ENCODE data around the gene SERPINB2. TPM values are rescaled to one million over a fixed set of nuclear protein-coding genes. Genes with fewer than 3 reads are reported as not detected.

SERPINB2 gene
- total and polyA plus RNA-seq, 2 donors (not counting 1 experiment from before 2014, with no cell fraction given) = 0.25 to 1.4 TPM

DNA sequence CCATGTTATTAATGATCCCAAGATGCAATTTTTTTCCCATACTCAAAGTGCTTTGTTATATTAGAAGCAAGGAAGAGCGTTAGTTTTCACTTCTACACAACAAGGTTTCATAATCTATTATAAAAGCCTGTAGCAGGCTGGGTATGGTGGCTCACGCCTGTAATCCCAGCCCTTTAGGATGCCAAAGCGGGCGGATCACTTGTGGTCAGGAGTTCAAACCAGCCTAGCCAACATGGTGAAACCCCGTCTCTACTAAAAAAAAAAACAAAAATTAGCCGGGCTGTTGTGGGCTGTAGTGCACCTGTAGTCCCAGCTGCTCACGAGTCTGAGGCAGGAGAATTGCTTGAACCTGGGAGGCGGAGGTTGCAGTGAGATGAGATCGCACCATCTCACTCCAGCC lies 19.0 kb upstream of the SERPINB2 start:
- intact Hi-C loops (cut with micrococcal nuclease) = no loop called here
- WGBS (ENCODE audit: insufficient coverage) = 90% methylated on average over 4 of the region's 9 CpGs
- H3K27me3 Mint-ChIP-seq = peaks cover 12% of the 10 kb centered on the region
- ATAC-seq (ENCODE audit: low read depth) = no peak
- TF ChIP-seq, protein P1, sequence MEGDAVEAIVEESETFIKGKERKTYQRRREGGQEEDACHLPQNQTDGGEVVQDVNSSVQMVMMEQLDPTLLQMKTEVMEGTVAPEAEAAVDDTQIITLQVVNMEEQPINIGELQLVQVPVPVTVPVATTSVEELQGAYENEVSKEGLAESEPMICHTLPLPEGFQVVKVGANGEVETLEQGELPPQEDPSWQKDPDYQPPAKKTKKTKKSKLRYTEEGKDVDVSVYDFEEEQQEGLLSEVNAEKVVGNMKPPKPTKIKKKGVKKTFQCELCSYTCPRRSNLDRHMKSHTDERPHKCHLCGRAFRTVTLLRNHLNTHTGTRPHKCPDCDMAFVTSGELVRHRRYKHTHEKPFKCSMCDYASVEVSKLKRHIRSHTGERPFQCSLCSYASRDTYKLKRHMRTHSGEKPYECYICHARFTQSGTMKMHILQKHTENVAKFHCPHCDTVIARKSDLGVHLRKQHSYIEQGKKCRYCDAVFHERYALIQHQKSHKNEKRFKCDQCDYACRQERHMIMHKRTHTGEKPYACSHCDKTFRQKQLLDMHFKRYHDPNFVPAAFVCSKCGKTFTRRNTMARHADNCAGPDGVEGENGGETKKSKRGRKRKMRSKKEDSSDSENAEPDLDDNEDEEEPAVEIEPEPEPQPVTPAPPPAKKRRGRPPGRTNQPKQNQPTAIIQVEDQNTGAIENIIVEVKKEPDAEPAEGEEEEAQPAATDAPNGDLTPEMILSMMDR (IDR thresholded peaks at IDR 0.05) = no peak
- TF ChIP-seq EZH2 (IDR thresholded peaks at IDR 0.05; ENCODE audit: borderline replicate concordance, insufficient read depth, low read depth, low read length, poor library complexity, severe bottlenecking) = no peak
- no peak overlapping the region for H3K4me3 Mint-ChIP-seq
- Histone ChIP-seq H2AFZ (ENCODE audit: insufficient read depth, low read depth, low read length, poor library complexity, severe bottlenecking) (no peak overlapping the region), H3K79me2 (ENCODE audit: control insufficient read depth, insufficient read depth, low read length) (no peaks in the 10 kb centered on the region), H3K27me3 (replicated peaks in 1 of 4; ENCODE audit: control extremely low read depth in 1 of 4, control insufficient read depth in 3 of 4, insufficient read depth in 4 of 4, low read length in 3 of 4) (no peaks in the 10 kb centered on the region), H3K9me3 (ENCODE audit: control extremely low read depth in 1 of 3, control insufficient read depth in 2 of 3, insufficient read depth in 1 of 3, low read length in 2 of 3) (no peaks in the 10 kb centered on the region), H3K4me3 (ENCODE audit: control extremely low read depth in 1 of 5, extremely low read depth in 1 of 5, insufficient read depth in 1 of 5, low read depth in 2 of 5, low read length in 4 of 5) (no peak overlapping the region), H3K27ac (ENCODE audit: low read length in 2 of 2) (no peak overlapping the region), H4K20me1 (ENCODE audit: control insufficient read depth, insufficient read depth, low read length, poor library complexity, severe bottlenecking) (no peaks in the 10 kb centered on the region), H3K4me1 (ENCODE audit: control insufficient read depth in 2 of 2, insufficient read depth in 2 of 2, low read length in 2 of 2) (no peaks in the 10 kb centered on the region), H3K9ac (ENCODE audit: low read length) (no peak overlapping the region), H3K36me3 (replicated peaks in 1 of 2; ENCODE audit: control extremely low read depth in 1 of 2, control insufficient read depth in 1 of 2, extremely low read depth in 1 of 2, insufficient read depth in 2 of 2, low read length in 1 of 2) (no peaks in the 10 kb centered on the region), H3K4me2 (replicated peaks; ENCODE audit: low read depth, low read length, poor library complexity, severe bottlenecking) (no peak overlapping the region)
- no peak for DNase-seq
- H3K9me3 Mint-ChIP-seq (ENCODE audit: insufficient read depth) = no peaks in the 10 kb centered on the region
- POLR2A ChIA-PET = no interaction called here
- CTCF ChIA-PET = no interaction called here
- H3K4me1 Mint-ChIP-seq = no peaks in the 10 kb centered on the region
- no peak overlapping the region for H3K27ac Mint-ChIP-seq

DNA sequence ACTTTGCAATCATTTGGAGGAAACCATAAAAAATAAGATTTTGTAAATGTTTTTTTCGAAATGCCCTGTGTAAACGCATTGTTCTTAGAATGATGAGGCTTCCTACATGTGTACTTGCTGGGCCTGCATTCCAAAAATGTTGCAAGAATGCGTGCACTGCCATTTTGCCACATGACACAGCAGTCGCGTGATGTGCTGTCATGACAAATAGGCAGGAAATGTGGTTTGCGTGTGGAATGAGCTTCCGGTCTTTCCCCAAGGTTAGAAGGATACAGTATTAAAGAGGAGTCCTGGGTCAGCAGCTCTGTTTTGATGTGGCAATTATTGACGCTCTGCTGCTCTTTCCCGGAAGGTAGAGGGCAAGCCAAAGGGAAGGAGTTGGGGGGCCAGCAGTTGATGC lies 18.1 kb upstream of the SERPINB2 start:
- H3K27ac Mint-ChIP-seq = no peak overlapping the region
- ATAC-seq (ENCODE audit: low read depth) (no peak), DNase-seq (no peak)
- Histone ChIP-seq H3K4me2 (replicated peaks; ENCODE audit: low read depth, low read length, poor library complexity, severe bottlenecking) (no peak overlapping the region), H4K20me1 (ENCODE audit: control insufficient read depth, insufficient read depth, low read length, poor library complexity, severe bottlenecking) (no peaks in the 10 kb centered on the region), H3K9ac (ENCODE audit: low read length) (no peak overlapping the region), H2AFZ (ENCODE audit: insufficient read depth, low read depth, low read length, poor library complexity, severe bottlenecking) (no peak overlapping the region), H3K79me2 (ENCODE audit: control insufficient read depth, insufficient read depth, low read length) (no peaks in the 10 kb centered on the region), H3K4me1 (ENCODE audit: control insufficient read depth in 2 of 2, insufficient read depth in 2 of 2, low read length in 2 of 2) (no peaks in the 10 kb centered on the region), H3K27me3 (replicated peaks in 1 of 4; ENCODE audit: control extremely low read depth in 1 of 4, control insufficient read depth in 3 of 4, insufficient read depth in 4 of 4, low read length in 3 of 4) (no peaks in the 10 kb centered on the region), H3K9me3 (ENCODE audit: control extremely low read depth in 1 of 3, control insufficient read depth in 2 of 3, insufficient read depth in 1 of 3, low read length in 2 of 3) (no peaks in the 10 kb centered on the region), H3K4me3 (ENCODE audit: control extremely low read depth in 1 of 5, extremely low read depth in 1 of 5, insufficient read depth in 1 of 5, low read depth in 2 of 5, low read length in 4 of 5) (no peak overlapping the region), H3K27ac (ENCODE audit: low read length in 2 of 2) (no peak overlapping the region), H3K36me3 (replicated peaks in 1 of 2; ENCODE audit: control extremely low read depth in 1 of 2, control insufficient read depth in 1 of 2, extremely low read depth in 1 of 2, insufficient read depth in 2 of 2, low read length in 1 of 2) (no peaks in the 10 kb centered on the region)
- no peaks in the 10 kb centered on the region for H3K4me1 Mint-ChIP-seq
- H3K9me3 Mint-ChIP-seq (ENCODE audit: insufficient read depth) = no peaks in the 10 kb centered on the region
- peaks cover 12% of the 10 kb centered on the region for H3K27me3 Mint-ChIP-seq
- no peak overlapping the region for H3K4me3 Mint-ChIP-seq
- TF ChIP-seq, protein P1 (IDR thresholded peaks at IDR 0.05) = no peak
- TF ChIP-seq EZH2 (IDR thresholded peaks at IDR 0.05; ENCODE audit: borderline replicate concordance, insufficient read depth, low read depth, low read length, poor library complexity, severe bottlenecking) = no peak
- intact Hi-C loops (cut with micrococcal nuclease) = no loop called here
- POLR2A ChIA-PET = no interaction called here
- CTCF ChIA-PET = no interaction called here
- WGBS (ENCODE audit: insufficient coverage) = 96% methylated on average over 9 of the region's 9 CpGs
